Measurements from ENCODE around the gene CCDC148.
"Not testable (repeated sequence)": the region's sequence is repeated elsewhere in the genome, so short reads cannot be mapped to it uniquely, and the experiment has no call there.

CCDC148 gene

DNA sequence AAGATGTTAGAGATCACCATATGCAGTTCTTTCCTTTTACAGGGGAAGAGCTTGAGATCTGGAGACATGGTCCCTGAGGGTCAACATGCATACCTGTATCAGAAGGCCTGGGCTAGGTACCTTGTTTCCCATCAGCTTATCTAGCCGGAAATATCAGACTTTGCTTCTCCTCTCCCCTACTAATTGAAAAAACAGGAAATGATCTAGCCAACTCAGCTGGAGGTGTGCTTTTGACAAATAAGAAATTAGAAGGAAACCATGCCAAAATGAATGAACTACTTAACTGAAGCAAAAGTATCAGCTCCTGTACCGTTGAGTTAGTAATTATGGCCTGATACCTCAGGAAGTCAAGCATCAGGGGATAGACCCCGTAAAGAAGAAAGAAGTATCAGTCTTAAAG lies 20.6 kb upstream of the CCDC148 start:
- no peak overlapping the region for H3K4me3 ChIP-seq (ENCODE audit: low read depth, low read length)
- TF ChIP-seq MAX (IDR thresholded peaks at IDR 0.05; ENCODE audit: low read depth, low read length), result no peak
- no peak for TF ChIP-seq MYC (IDR thresholded peaks at IDR 0.05; ENCODE audit: low read depth, low read length)
- no peak for TF ChIP-seq CTCF (IDR thresholded peaks at IDR 0.05; ENCODE audit: low read depth, low read length)
- no peak for TF ChIP-seq POLR2A (IDR thresholded peaks at IDR 0.05; ENCODE audit: extremely low read depth, insufficient read length)
- no peak for DNase-seq (ENCODE audit: low read depth)

DNA sequence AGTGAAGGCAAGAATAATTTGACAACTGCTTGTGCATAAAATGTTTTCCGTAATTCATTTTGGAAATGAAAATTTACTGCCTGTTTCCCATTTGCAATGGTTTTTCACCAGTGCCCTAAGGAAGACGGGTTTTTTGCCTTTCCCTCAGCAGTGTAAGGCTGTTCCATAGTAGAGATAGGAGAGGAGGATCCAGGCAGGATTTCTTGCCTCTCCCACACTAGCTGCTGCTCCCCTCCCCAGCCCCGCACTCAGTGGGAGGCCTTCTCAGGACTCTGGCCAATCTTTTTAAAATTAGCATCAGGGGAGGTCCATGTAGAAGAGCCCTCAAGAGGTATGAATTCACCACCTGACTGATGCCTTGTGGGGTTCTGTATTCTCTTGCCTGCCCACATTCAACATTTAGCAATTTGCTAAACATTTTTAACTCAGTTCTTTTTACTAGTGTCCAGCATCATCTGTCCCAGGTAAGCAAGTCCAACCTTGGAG lies 18.0 kb upstream of the CCDC148 start:
- not testable (repeated sequence) for H3K4me3 ChIP-seq (ENCODE audit: low read depth, low read length); DNase-seq (ENCODE audit: low read depth)

- DNase-seq (ENCODE audit: low read depth), result peak; percentile 16
- TF ChIP-seq POLR2A (IDR thresholded peaks at IDR 0.05; ENCODE audit: extremely low read depth, insufficient read length), result no peak
- TF ChIP-seq MYC (IDR thresholded peaks at IDR 0.05; ENCODE audit: low read depth, low read length), result no peak
- no peak for TF ChIP-seq MAX (IDR thresholded peaks at IDR 0.05; ENCODE audit: low read depth, low read length)
- no peak for TF ChIP-seq CTCF (IDR thresholded peaks at IDR 0.05; ENCODE audit: low read depth, low read length)
- no peak overlapping the region for H3K4me3 ChIP-seq (ENCODE audit: low read depth, low read length)
These were observed 17.3 kb upstream of the CCDC148 start for GRCh38 chr2:158473719-158474392.

GRCh38 chr2:158473300-158473699 lies 16.7 kb upstream of the CCDC148 start:
- not testable (repeated sequence) for H3K4me3 ChIP-seq (ENCODE audit: low read depth, low read length); DNase-seq (ENCODE audit: low read depth)

- not testable (repeated sequence) for H3K4me3 ChIP-seq (ENCODE audit: low read depth, low read length); DNase-seq (ENCODE audit: low read depth)
These were observed 16.3 kb upstream of the CCDC148 start for GRCh38 chr2:158472829-158473228.

GRCh38 chr2:158467248-158467647 lies 10.7 kb upstream of the CCDC148 start:
- DNase-seq (ENCODE audit: low read depth), result no peak
- H3K4me3 ChIP-seq (ENCODE audit: low read depth, low read length), result no peak overlapping the region
- TF ChIP-seq CTCF (IDR thresholded peaks at IDR 0.05; ENCODE audit: low read depth, low read length) (no peak), POLR2A (IDR thresholded peaks at IDR 0.05; ENCODE audit: extremely low read depth, insufficient read length) (no peak), MAX (IDR thresholded peaks at IDR 0.05; ENCODE audit: low read depth, low read length) (no peak), MYC (IDR thresholded peaks at IDR 0.05; ENCODE audit: low read depth, low read length) (no peak)

DNA sequence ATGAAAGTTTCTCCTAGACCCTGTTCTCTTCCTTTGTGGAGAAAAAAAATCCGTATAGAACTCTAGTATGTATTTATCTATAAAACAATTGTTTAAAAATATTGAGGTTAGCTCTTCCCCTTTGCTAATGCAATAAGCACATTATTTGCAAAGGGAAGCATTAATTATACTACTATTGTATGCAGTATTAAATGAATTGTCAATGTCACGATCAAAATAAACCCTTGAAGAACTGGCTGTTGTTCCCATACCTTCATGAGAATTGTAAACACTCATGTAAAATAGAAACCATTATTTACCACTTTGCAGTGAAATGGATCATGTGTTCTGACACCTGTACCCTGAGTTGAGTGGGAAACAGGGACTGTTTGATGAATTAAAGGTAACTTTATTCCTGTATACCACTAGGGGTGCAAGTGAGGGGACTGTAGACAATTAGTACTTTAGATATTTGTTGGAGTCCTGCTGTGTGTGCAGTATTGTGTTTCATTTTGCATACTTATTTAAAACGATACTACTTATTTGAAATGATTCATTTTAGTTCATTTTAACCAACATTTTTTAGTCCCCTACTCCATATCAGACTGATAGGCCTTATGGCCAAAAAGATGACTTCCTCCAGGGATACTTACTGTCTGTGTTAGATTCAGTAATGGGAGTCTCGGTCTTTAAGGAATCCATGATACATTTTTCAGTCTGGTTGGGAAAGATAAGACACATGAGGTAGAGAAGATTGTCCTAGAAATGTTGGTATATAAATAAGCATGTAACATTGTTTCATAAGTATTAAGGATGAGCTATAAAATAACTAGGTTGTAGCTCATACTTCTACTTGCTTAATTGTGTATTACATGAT lies 8.1 kb upstream of the CCDC148 start:
- TF ChIP-seq MAX (IDR thresholded peaks at IDR 0.05; ENCODE audit: low read depth, low read length) (no peak), CTCF (IDR thresholded peaks at IDR 0.05; ENCODE audit: low read depth, low read length) (peak; percentile 32), POLR2A (IDR thresholded peaks at IDR 0.05; ENCODE audit: extremely low read depth, insufficient read length) (no peak), MYC (IDR thresholded peaks at IDR 0.05; ENCODE audit: low read depth, low read length) (no peak)
- no peak overlapping the region for H3K4me3 ChIP-seq (ENCODE audit: low read depth, low read length)
- peak; percentile 28 for DNase-seq (ENCODE audit: low read depth)

Data from NB4 (cell line).